HL-60 (cell line): ENCODE measurements around the gene SNX5.

Experiments used
- CTCF ChIP-seq: IDR thresholded peaks from one replicate; pipeline ENCODE4 v1.5.1; 2011; ENCODE audit warnings: low read length, control low read depth, inconsistent platforms; ENCODE audit not compliant: insufficient read depth
- POLR2AphosphoS5 ChIP-seq: IDR thresholded peaks from 2 replicates; pipeline ENCODE4 v1.6.1; 2012; ENCODE audit warnings: low read depth
- TF ChIP-seq, protein P1 (sequence below): IDR thresholded peaks from 2 replicates; pipeline ENCODE4 v1.6.1; 2012; ENCODE audit warnings: low read depth; ENCODE audit not compliant: insufficient replicate concordance

DNA sequence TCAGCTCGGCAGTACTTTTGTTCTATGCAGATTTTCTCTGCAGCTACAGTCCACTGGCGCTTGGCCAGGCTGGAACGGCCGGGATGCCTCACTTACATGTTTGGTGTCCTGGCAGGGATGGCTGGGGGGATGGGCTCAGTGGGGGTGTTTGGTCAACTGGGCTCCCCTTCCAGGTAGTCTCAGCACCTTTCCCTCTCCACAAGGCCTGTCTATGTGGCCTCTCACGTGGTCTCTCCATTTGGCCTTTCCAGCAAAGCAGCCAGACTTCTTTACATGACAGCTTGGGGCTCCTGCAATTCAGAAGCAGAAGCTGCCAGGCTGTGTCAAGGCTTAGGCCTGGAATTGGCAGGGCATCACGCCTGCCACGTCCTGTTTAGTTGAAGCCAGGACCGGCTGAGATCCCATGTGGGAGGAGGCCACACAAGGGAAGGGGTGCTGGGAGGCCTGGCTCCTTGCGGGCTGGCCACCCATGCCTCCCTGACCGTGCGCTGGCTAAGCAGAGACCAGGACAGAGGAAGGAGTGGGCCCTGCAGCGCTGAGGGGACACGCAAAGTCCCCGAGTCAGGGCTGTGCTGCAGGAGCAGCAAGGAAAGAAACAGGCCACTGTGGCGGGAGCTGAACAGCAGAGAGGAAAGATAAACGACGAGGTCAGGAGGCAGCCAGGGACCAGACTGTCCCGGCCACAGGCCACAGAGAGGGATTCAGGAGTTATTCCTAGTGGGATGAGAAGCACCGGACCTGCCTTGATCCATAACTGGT lies 39.1 kb upstream of the SNX5 start:
- TF ChIP-seq CTCF = no peak
- no peak for TF ChIP-seq POLR2AphosphoS5
- TF ChIP-seq, protein P1, sequence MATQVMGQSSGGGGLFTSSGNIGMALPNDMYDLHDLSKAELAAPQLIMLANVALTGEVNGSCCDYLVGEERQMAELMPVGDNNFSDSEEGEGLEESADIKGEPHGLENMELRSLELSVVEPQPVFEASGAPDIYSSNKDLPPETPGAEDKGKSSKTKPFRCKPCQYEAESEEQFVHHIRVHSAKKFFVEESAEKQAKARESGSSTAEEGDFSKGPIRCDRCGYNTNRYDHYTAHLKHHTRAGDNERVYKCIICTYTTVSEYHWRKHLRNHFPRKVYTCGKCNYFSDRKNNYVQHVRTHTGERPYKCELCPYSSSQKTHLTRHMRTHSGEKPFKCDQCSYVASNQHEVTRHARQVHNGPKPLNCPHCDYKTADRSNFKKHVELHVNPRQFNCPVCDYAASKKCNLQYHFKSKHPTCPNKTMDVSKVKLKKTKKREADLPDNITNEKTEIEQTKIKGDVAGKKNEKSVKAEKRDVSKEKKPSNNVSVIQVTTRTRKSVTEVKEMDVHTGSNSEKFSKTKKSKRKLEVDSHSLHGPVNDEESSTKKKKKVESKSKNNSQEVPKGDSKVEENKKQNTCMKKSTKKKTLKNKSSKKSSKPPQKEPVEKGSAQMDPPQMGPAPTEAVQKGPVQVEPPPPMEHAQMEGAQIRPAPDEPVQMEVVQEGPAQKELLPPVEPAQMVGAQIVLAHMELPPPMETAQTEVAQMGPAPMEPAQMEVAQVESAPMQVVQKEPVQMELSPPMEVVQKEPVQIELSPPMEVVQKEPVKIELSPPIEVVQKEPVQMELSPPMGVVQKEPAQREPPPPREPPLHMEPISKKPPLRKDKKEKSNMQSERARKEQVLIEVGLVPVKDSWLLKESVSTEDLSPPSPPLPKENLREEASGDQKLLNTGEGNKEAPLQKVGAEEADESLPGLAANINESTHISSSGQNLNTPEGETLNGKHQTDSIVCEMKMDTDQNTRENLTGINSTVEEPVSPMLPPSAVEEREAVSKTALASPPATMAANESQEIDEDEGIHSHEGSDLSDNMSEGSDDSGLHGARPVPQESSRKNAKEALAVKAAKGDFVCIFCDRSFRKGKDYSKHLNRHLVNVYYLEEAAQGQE = no peak
